Measurements from ENCODE around the gene TBXA2R. TPM values are rescaled to one million over a fixed set of nuclear protein-coding genes. Genes with fewer than 3 reads are reported as not detected.

TBXA2R gene
- total RNA-seq (1 to 10 TPM in 2 of 6 donors, under 1 TPM in 4; 0.42 to 1.2 (median 0.50) TPM), polyA plus RNA-seq (1 to 10 TPM in 1 of 2 donors, under 1 TPM in 1; 0.95 to 1.5 TPM)

DNA sequence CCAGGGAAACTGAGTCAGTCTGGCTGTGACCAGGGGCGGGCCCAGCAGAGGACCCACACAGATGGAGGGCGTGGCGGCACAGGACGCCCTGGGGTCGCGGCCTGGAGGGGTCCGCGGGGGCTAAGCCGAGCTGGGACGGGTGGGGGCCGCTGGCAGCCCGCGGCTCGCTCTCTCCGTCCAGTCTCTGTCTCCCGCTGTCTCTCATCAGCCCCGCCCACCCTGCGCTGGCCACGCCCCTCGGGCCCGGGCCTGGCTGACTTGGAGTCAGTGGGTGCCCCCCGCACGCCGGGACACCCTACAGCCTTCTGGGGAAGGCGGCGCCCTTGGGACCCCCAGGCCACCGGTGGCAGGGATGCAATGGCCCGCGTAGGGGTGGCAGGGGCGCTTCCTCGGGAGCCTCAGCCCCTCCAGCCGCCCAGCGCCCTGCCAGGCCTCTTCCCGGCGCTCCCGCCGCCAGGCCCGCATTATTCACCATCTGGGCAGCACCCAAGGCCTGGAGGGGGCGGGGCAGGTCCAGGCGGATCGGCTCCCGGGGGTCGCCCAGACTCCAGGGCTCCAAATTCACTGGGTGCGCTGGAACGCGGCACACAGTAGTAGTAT lies at the start of gene TBXA2R:
TBXA2R (minus strand) TSS at position 186 of the 600 bp plus-strand sequence. CDS start 6,241 bp downstream, outside the sequence.
- Histone ChIP-seq H3K27ac (peak within 1 kb of the TSS in 1 of 4 donors; percentile 33), H3K4me3 (peak within 1 kb of the TSS in 3 of 4 donors; percentile 12 to 43 (median 18)), H3K4me1 (peaks cover 0 to 12% (median 0%) of the 10 kb centered on the region in 3 donors), H3K27me3 (no peaks in the 10 kb centered on the region), H3K9me3 (no peaks in the 10 kb centered on the region), H3K36me3 (peaks cover 0 to 8% (median 4%) of the 10 kb centered on the region in 3 donors)
- peak in 4 of 6 donors; percentile 40 to 79 (median 53) for DNase-seq
- peak; percentile 26 to 75 (median 59) for ATAC-seq
- no peak for FAIRE-seq
- 4 to 7% methylated on average over 20 to 46 of the region's 46 CpGs for WGBS, 2 donors
- intact Hi-C loops (cut with DNase I) = no loop called here
- TF ChIP-seq, protein P1, sequence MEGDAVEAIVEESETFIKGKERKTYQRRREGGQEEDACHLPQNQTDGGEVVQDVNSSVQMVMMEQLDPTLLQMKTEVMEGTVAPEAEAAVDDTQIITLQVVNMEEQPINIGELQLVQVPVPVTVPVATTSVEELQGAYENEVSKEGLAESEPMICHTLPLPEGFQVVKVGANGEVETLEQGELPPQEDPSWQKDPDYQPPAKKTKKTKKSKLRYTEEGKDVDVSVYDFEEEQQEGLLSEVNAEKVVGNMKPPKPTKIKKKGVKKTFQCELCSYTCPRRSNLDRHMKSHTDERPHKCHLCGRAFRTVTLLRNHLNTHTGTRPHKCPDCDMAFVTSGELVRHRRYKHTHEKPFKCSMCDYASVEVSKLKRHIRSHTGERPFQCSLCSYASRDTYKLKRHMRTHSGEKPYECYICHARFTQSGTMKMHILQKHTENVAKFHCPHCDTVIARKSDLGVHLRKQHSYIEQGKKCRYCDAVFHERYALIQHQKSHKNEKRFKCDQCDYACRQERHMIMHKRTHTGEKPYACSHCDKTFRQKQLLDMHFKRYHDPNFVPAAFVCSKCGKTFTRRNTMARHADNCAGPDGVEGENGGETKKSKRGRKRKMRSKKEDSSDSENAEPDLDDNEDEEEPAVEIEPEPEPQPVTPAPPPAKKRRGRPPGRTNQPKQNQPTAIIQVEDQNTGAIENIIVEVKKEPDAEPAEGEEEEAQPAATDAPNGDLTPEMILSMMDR (IDR thresholded peaks at IDR 0.05) = no peak

- peak in 1 of 6 donors; percentile 78 for DNase-seq
- intact Hi-C loops (cut with DNase I) = no loop called here
- TF ChIP-seq, protein P1 (IDR thresholded peaks at IDR 0.05) = no peak
- Histone ChIP-seq H3K4me3 (no peak overlapping the region), H3K27ac (no peak overlapping the region), H3K36me3 (peaks cover 0 to 32% (median 0%) of the 10 kb centered on the region in 3 donors), H3K27me3 (no peaks in the 10 kb centered on the region), H3K4me1 (no peaks in the 10 kb centered on the region), H3K9me3 (no peaks in the 10 kb centered on the region)
- 94% methylated on average over 36 of the region's 36 CpGs for WGBS, 2 donors
- no peak for FAIRE-seq
- ATAC-seq = no peak
Observed at GRCh38 chr19:3656073-3656746, 49.5 kb upstream of the TBXA2R start.

GRCh38 chr19:3655402-3656072 lies 48.9 kb upstream of the TBXA2R start:
- H3K36me3 ChIP-seq = peaks cover 0 to 34% (median 0%) of the 10 kb centered on the region in 3 donors
- no peak for ATAC-seq
- H3K27ac ChIP-seq = no peak overlapping the region

GRCh38 chr19:3653865-3654513 lies 47.3 kb upstream of the TBXA2R start:
- Histone ChIP-seq H3K27me3 (no peaks in the 10 kb centered on the region), H3K4me3 (no peak overlapping the region), H3K9me3 (no peaks in the 10 kb centered on the region), H3K36me3 (peaks cover 0 to 34% (median 0%) of the 10 kb centered on the region in 3 donors), H3K27ac (no peak overlapping the region), H3K4me1 (no peaks in the 10 kb centered on the region)
- TF ChIP-seq, protein P1 (IDR thresholded peaks at IDR 0.05) = no peak
- FAIRE-seq = no peak
- peak in 1 of 6 donors; percentile 54 for DNase-seq
- no peak for ATAC-seq
- WGBS, 2 donors = 91% methylated on average over 20 of the region's 20 CpGs
- intact Hi-C loops (cut with DNase I) = no loop called here

More at GRCh38 chr19:3655402-3656072, 48.9 kb upstream of the TBXA2R start:
- no peak overlapping the region for H3K4me3 ChIP-seq
- 90 to 93% methylated on average over 25 of the region's 25 CpGs for WGBS, 2 donors
- H3K4me1 ChIP-seq = no peaks in the 10 kb centered on the region
- no peaks in the 10 kb centered on the region for H3K27me3 ChIP-seq
- intact Hi-C loops (cut with DNase I) = no loop called here
- H3K9me3 ChIP-seq = no peaks in the 10 kb centered on the region
- TF ChIP-seq, protein P1 (IDR thresholded peaks at IDR 0.05) = no peak
- DNase-seq (peak in 1 of 6 donors; percentile 70), FAIRE-seq (no peak)

Data from pancreas (tissue), 10 donors.